Activated T-cell treated with anti-CD3 and anti-CD28 coated beads for 1 hour (primary cell): ENCODE data around the gene MYO18A.
"Not testable (repeated sequence)": the region's sequence is repeated elsewhere in the genome, so short reads cannot be mapped to it uniquely, and the experiment has no call there.

Experiments
- DNase-seq: peaks from one replicate; pipeline ENCODE4 v3.0.0-alpha.2; 2020; ENCODE audit warnings: low read depth

The MYO18A gene

DNA sequence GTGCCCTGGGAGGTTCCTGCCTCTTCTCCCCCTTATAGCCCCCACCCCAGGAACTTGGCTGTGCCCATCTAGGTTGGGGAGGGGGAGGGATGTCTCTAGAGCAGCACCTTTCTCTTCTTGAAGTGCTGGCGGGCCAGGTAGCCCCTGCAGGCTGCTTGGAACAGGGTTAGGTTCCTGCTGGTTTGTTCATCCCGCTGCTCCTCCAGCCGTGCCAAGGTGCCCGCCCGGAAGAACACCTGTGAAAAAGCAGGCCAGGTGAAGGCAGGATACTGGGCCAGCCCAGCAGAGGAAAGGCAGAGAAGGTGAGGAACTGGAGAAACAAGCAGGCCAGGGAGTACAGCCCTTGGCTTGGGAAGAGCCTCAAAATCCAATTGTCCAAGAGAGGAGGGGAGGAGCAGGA is 80.7 kb downstream of the MYO18A start:
- no peak for DNase-seq

DNA sequence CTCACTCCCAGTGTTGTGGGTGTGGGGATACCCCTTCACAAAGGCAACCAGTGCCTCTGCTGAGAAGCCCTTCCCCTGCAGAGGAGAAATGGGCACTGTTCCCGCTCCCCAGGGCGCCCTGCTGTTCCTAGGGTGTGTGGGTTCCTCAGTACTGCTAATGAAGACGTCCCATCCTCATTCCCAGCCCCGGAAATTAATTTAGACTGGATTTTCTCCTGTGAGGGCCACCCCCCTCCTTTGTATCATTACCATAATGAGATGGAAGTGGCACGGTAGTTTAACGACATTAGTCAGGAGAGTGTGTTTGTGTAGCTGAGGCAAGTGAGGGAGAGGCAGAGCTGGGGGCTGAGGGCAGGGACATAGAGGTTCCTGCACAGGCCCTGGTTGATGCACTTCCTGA is 84.1 kb downstream of the MYO18A start:
- DNase-seq = no peak

DNA sequence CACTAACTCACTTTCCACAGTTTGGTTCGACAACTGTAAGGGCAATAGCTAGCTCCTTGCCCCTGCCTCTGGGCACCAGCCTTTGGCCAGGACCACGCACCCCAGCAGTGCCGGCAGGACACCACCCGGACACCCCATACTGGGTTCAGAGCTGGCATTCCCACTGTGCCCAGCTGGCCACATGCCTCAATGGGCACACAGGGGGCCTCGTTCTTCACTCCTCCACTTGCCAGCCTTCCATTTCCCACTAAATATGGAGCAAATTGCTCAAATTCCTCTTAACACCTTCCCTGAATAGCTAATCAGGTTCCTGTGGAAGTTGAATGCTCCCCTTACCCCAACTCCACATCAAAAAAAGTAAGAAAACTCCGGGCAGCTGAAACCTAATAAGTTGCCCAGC is 84.8 kb downstream of the MYO18A start:
- no peak for DNase-seq

DNA sequence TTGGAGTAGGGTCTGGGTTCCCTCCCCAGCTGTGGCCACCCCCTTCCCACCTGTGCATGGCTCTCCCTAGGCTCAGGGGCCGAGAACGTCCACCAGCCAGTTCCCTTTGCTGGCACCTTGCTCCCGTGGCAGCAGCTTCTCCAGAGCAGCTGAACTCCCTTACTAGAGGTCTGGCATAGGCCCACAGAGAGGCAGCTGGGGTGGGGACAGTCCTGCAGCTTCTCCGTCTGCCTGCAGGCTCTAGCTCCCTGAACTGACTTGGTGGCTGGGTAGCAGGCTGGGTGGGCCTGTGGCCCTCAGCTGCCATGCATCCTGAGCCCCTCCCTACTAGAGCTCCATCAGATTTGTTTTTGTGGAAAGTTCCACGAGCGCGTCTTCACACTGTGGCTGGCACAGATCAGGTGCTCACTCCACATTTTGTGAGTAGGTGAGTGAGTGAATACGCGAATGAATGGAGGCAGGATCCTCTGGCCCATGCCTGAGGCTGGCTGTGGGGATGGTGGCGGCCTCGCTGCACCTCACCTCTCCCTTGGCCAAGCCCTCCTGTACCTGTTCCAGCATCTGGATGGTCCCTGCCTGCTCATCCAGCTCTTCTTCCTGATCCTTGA is 86.0 kb downstream of the MYO18A start:
- no peak for DNase-seq

DNA sequence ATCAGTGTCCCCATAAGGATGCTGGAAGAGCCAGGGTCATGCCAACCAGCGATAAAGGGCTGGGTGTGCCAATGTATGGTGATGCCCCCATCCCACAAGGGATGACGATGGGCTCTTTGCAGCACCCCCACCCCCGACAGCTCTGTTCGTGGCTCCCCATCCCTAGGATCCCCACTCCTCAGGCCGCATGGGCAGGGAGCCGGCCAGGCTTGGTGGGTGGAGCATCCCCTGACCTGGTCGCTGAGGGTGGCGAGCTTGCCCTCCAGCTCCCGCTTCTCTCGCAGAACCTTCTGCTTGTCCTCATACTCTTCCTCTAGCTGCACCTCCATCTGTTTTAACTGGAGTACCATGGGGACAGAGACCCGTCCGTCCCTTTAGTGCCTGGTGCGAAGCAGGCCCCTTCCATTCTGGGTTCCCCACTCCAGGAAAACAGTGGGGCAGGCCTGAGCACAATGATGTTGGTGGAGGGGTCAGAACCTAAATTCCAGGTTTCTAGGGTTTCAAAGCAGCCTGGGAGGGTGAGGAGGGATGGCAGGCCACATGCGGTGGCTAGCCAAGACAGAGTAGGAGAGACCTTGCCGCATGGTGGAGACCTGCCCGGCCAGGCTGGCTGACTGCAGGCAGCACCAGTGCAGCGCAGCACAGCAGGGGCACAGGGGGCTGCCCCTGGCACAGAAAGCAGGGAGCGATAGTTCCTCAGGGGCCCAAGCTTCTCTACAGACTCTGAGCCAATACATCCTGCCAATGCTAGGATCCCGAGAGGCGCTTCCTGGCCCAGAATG is 86.9 kb downstream of the MYO18A start:
- no peak for DNase-seq

DNA sequence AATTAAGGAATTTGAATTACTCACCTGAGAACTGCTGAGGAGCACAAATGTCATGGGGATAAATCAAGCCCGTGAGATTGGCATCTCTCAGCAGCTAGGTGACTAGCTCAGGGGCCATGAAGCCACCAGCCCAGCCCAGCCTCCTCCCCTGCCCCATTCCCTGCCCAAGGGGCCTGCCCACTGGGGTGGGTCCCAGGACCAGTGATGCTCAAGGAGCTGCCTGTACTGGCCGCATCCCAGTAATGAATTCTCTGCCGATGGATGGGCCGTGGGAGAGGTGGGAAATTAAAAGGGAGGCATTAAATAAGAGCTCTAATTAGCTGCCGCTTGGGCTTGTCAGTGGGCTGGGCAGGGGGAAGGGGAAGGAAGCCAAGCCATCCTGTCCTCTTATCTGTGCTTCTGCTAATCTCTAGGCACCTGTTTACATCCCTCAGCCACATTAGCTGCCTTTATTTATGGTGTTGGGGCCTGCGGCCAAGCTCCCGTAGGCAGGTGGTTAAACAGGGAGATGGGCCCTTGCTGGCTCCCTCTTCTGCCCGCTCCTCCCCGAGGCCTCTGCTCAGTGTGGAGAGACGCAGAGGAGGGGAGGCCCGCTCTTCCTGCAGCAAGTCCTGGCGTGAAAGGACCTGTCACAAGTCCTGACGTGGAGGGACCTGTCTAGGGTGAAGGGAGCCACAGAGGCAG is 88.5 kb downstream of the MYO18A start:
- no peak for DNase-seq

DNA sequence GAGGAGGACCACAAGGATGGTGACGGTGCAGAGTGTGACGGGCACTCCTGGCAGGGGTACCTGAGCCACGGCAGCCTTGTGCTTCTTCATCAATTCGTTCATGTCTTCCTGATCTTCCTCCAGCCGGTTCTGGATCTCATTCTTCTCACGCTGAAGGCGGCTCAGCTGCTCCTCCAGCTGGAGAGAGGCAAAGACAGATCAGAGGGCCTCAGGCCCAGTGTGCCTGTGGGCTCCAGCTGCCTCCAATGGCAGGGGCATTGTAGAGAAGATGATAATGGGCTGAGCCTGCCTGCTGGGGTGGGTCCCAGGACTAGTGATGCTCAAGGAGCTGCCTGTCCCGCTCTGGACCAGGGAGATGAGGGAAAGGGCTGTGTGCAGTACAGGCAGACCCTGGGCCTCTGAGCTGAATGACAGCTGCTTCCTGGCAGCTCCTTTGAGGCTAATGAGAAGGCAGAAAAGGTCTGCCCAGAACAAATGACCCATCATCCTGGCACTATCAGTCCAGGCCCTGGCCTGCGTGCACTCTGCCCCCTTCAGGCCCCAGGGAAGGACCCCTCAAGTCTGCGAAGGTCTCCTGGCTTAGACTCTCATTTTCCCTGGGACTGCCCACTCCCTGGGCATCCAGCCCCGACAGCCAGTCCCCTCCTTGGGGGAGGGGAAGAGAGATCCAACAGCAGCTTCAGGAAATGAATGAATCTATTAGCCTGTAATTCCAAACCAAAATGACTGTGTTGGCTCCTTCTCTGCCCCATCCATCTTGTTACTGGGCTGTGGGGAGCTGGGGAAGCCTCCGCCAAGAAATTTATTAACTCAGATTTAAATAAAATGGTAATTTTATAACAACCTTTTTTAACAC is 89.2 kb downstream of the MYO18A start:
- DNase-seq = no peak

DNA sequence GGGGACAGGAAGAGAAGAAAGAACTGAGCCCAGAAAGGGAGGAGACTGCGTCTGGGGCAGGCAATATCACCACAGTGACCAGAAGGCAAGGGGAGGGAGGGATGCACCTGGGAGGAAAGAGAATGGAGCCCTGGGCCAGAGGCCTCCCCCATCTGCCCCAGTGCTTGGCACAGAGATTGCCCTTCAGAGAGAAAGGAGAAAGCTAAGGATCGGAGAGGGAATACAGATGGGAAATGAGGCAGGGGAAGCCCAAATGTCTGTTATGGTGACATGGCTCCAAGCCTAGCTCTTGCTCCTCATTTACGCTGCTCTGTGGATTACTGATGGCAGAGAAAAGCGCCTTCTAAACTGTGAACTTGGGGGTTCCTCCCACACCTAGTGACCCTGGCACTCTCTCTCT is 90.1 kb downstream of the MYO18A start:
- DNase-seq = no peak

DNA sequence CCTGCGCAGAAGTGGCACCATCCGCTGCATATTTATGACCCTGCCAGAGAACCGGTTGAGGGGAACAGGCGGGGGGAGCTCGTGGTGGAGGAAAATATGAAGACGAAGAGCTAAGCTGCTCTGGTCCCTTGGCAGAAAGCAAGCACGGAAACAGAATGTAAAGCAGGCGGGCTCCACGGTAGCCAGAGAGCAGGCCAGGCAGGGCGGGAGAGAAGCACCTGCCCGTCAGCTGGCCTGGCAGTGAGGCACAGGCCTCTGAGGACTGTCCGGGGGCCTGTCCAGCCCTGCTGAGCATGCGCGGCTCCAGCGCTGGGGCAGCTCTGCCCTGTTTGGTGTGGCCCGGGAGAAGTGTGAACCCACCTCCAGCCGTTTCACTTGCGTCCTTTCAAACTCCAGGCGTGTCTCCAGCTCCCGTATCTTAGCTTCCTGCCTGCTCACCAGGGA is 90.6 kb downstream of the MYO18A start:
- DNase-seq = no peak

DNA sequence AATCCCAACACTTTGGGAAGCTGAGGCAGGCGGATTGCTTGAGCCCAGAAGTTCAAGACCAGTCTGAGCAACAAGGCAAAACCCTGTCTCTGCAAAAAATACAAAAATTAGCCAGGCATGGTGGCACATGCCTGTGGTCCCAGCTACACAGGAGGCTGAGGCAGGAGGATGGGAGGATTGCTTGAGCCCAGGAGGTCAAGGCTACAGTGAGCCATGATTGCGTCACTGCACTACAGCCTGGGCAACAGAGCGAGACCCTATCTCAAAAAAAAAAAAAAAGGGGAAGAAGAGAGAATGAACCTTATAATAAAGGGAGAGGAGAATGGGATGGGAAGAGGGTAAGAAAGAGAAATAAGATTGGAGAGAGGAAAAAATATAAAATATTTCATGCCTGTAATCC is 91.4 kb downstream of the MYO18A start:
- not testable (repeated sequence) for DNase-seq

DNA sequence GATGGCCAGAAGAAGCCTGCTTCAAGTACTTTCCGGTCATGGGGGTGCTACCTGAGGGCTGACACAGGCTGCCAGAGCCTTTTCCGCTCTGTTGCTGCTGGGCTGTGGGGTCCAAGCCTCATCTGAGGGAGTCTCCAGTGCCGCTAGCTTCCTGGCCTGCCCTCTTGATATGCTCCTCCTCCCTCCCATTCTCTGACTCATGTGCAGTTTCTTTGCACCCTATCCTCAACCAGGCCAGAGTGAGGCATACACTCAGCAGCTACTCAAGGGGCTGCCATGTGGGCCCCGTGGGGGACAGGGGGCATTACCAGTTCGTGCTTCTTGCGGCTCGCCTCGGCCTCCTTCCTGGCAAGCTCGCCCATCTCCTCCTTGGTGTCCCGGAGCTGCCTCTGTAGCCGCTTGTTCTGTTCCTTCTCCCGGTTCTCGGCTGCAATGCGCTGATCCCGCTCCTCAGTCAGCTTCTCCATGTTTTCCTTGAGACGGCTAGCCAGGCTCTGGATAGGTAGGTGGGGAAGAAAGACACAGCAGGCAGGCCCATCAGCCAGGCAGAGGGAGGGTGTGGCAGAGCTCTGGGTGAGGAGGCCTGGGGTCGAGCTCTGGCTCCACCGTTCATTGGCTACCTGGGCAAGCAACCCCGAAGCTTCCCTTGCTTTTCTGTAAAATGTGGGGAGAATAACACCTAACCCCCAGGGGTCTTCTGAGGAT is 93.4 kb downstream of the MYO18A start:
- DNase-seq = no peak

DNA sequence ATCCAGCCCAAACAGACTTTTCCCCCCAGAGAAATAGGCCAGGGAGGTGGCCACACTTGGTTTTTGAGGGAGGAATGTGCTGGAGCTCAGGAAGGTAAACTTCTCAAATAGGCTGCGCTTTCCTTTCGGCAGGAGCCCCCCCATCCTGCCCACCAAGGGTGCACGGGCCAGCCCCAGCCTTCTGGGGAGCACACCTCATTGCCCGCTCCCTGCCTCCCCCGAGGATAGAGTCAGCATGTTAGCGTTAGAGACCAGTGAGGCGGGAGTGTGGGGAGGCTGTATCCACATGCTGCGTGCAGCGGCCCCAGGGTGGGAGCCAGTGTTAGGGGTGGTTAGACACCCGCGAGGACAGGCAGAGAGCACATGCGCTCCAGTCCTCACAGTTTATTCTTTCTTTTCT is 95.0 kb downstream of the MYO18A start:
- DNase-seq = no peak

DNA sequence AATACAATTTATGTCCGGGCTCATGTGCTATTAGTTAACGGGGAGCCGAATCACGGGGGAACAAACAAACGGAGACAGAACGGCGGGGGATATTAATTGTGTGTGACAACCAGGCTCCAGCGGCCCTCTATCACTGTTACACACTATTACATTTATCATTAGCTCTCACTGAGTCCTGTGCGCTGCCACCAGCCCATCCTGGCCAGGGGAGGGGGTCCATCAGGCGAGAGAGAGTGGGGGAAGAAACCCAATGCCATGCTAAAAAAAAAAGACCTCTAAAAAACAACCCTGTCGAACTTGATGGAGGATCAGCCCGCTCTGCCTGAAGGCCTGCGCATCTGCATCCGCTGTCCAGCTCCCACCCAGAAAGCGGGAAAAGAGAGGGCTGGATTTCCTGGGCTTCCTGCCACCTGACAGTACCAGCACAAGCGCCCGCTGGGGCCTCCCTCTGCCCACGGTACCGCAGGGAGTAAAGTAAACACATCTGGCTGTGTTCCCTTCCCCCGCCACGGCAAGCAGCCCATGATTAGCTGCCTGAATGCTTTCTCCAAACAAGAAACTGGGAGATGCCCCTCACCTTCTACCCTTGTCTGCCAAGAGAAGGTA is 95.6 kb downstream of the MYO18A start:
- DNase-seq = no peak

DNA sequence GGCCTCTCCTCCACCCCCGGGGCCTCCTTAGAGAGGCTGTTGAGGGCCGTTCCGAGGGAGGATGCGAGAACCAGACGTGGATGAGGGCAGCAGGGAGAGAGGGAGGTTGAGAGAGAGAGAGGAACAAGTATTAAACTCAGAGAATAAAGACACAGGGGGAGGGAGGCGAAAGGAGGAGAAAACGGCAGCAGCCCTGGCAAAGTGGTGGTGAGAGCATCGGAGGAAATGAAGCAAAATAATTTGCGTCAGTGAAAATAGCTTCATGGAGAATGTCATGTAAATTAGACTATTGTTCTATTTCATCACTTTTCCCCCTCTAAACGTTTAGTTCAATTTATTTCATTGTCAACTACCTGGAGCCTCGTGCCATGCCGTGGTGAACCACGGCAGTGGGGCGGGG is 99.2 kb downstream of the MYO18A start:
- DNase-seq = no peak

DNA sequence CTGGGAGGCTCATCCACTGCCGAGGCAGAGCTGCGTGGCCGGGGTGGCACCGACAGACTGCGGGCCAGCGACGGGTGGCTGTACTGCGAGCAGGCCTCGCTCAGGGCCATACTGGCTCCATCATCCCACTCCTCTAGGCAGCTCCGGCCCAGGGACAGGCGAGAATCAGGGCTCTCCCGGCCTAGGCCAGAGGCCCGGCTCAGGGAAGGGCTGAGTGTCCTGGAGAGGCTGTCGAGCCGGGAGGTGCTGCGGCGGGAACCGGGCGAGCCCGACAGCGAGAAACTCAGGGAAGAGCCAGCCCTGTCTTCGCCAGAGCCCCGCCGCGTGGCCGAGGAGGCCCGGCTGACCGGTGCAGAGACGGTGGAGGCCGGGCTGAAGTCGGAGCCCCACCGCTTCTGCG is 99.9 kb downstream of the MYO18A start:
- no peak for DNase-seq

DNA sequence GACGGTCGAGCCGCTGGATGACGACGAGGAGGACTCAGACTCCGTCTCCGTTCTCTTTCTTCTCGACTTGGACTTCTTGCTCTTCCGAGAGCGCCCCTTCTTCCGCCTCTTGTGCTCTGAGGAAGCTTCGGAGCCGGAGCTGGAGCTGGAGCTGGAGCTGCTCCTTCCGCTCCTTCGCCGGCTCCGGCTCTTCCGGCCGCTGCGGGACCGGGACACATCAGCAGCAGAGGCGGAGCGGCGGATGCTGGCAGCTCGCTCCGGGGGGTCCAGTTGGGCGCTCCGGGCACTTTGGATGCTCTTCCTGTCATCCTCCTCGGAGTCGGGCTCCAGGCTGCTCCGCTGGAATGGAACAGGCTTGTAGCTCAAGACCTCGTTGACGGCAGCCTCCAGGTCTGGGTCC is 100.3 kb downstream of the MYO18A start:
- DNase-seq = no peak

DNA sequence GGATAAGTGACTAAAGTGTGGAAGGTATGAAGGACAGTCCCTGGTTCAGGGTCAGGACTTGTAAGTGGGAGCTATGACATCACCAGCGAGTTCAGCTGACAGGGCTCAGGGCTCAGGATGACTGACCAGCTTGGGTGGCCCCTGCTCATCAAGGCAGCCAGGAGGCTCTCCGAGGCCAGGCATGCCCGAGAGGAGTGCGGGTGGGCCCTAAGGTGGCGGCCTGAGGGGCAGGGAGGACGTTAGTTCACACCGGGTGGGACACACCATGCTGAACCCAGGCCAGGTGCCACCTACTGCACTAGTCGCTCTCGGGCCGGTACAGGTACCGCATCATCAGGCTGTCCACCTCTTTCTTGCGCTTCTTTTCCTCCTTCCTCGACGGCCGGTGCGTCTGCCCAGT is 100.8 kb downstream of the MYO18A start:
- DNase-seq = no peak

DNA sequence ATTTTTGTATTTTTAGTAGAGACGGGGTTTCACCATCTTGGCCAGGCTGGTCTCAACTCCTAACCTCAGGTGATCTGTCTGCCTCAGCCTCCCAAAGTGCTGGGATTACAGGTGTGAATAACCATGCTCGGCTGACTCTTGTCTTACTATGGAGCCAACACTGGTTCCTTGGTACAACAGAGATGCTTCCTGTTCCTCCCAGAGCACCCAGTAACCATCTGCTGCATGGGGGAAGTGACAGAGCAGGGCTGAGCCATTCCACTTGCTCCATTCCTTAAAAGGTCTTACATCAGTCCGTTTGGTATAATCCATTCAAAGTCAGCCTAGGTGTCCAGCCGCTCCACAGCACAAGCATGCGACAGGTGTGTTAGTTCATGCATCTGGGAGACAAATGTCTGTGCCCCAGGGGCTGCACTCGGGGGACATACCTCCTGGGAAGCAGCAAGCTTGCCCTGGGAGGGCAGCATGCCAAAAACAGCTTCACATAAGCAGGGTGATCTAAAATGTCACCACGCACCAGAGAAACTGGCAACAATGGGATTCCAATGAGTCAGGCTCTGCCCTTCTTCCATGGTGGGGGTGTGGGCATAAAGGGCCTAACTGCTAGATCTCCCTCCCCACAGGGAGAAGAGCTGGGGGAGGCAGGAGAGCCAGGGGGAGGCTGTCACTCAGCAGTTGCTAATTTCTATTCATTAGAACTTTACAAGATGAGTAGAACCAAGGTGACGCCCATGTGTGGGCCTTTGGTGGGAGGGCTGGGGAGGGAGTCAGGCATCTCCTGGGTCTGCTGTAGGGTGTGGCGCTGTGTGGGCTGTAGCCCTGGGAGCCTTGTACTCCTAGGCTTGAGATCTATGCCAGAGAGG is 101.8 kb downstream of the MYO18A start:
- no peak for DNase-seq

DNA sequence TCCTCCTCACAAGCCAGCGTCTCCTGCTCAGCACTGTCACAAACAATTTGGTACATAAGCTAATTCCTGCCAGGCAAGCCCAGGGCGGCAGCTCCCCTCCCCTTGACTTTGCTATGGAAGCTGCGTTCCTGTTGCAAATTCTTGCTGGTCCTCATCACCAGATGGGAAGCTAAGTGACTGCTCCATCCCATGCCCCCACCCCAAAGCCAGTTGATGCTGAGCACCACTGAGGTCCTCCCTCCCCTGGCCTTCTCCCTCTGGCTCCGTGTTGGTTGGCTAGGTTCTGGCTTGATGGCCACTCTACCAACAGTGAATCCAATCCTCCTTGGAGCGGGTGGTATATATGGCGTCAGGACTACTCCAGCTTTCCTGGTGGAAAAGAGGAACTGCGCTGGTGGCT is 102.9 kb downstream of the MYO18A start:
- no peak for DNase-seq

DNA sequence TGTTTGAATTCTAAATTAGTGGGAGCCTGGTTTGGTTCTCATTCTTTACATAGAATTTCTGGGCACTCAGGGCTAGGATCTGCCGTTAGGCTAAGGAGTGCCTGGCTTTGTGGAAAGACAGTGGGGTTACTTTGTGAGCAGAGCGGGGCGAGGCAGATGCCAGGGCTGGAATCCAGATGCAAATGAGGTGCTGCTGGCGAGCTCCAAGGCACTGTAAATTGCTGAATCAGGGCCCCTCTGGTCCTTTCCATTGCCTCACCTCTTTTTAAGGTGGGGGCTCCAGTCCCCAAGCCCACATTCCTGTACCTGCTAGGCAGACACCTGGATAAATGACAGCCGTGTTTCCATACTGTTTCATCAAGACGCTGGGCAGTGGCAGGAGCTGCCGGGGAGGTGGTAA is 103.5 kb downstream of the MYO18A start:
- no peak for DNase-seq
